Endothelial cell (in vitro differentiated cells): ENCODE measurements around the gene ZBTB18. TPM values are rescaled to one million over a fixed set of nuclear protein-coding genes. Genes with fewer than 3 reads are reported as not detected.
A peak's percentile ranks its signal among the peaks of the same experiment; 100 is the strongest.

Source experiments
- DNase-seq: peaks from one replicate; pipeline ENCODE4 v3.0.0; 2021; ENCODE audit warnings: low spot score
- H3K27ac Mint-ChIP-seq: one replicate; pipeline ENCODE4 v1.8.0; 2021; ENCODE audit warnings: mixed read lengths, inconsistent platforms; ENCODE audit not compliant: unreplicated experiment
- H3K27me3 Mint-ChIP-seq: one replicate; pipeline ENCODE4 v1.8.0; 2021; ENCODE audit warnings: mild to moderate bottlenecking, moderate library complexity, mixed read lengths, inconsistent platforms; ENCODE audit not compliant: unreplicated experiment
- H3K36me3 Mint-ChIP-seq: one replicate; pipeline ENCODE4 v1.8.0; 2021; ENCODE audit warnings: mild to moderate bottlenecking, low read depth, mixed read lengths, inconsistent platforms; ENCODE audit not compliant: unreplicated experiment
- H3K4me1 Mint-ChIP-seq: one replicate; pipeline ENCODE4 v1.8.0; 2021; ENCODE audit warnings: mild to moderate bottlenecking, mixed read lengths, inconsistent platforms; ENCODE audit not compliant: unreplicated experiment
- H3K4me3 Mint-ChIP-seq: one replicate; pipeline ENCODE4 v1.8.0; 2021; ENCODE audit warnings: mild to moderate bottlenecking, mixed read lengths, inconsistent platforms; ENCODE audit not compliant: unreplicated experiment
- H3K9me3 Mint-ChIP-seq: one replicate; pipeline ENCODE4 v1.8.0; 2021; ENCODE audit warnings: mixed read lengths, inconsistent platforms; ENCODE audit not compliant: unreplicated experiment
- CTCF ChIP-seq: fragments of 200-600 bp; sonication (generic); IDR thresholded peaks from one replicate; pipeline ENCODE4 v1.5.0; 2021; ENCODE audit warnings: antibody characterized with exemption; ENCODE audit not compliant: unreplicated experiment
- total RNA-seq: library from RNA; stranded (reverse); fragmentation: NEBNext Ultra II Directional; extraction: Animal tissue kit (Norgen Biotek cat#: 25700); gene quantifications from one replicate; pipeline ENCODE4 v1.2.1, GENCODE V29; 2021; ENCODE audit not compliant: unreplicated experiment

ZBTB18 gene
- total RNA-seq, 1 donor from 2014 or later, result 21.7 TPM

DNA sequence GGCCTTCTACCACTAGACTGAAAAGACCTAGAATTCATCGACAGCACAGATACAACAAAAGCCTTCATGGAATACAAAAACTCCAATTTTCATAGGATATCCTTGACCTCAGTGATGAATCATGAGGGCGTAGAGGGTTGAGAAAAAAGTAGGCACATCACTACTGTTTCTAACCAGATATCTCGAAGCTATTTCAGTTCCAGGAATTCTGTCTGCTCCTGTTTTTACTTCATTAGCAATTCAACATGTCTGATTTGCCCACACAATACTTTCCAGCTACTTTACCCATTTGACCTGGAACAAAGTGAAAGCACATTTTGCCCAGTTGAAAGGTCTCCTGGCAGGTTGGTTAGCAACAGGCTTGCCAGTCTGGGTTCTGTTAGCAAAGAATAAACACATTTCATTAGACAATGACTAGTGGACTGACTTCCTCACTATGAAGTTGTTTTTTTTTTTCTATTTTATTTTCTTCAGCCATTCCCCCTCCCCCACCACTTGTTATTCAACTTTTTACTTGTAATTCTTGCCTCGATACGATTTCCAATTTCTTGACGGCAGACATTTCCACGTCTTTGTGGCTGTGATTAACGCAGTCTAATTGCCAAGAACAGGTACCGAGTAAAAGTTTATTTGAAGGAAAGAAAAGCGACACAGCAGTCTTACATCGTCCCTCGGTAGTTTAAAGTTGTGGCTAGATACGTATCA, 4.0 kb upstream of the ZBTB18 start:
- H3K4me1 Mint-ChIP-seq, result peaks cover 34% of the 10 kb centered on the region
- peak overlapping the region; percentile 84 for H3K27ac Mint-ChIP-seq
- H3K4me3 Mint-ChIP-seq, result peak overlapping the region; percentile 90
- TF ChIP-seq CTCF, result no peak
- no peaks in the 10 kb centered on the region for H3K9me3 Mint-ChIP-seq
- DNase-seq, result no peak
- peaks cover 12% of the 10 kb centered on the region for H3K27me3 Mint-ChIP-seq
- H3K36me3 Mint-ChIP-seq, result peaks cover 10% of the 10 kb centered on the region

DNA sequence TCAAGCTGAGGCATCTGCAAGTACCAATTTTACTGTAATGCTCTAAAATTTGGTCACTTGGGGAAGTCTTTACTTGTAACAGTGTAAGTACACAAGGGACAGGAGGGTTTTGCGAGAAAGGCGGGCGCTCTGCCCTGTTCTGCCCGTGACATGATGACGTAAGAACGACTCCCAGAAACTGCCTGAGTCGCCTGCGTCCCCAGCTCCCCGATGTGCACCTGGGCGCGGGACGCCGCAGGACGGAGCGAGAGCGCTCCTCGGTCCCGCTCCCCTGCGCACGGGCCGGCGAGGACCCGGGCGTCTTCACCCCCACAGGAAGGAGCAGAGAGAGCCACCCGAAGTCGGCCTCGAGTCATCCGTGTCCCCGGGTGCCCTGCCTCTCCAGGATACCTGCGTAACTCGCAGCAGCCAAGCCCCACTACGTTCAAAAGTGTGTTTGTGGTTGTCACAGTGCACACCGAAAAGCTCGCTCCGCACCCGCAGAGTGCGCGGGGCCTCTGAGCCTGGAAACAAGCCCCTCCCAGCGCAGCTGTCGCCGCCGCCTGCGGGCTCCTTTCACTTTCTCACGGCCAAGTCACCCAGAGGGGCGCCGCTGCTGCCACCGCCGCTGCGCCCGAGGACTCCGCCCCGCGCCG, 3.3 kb upstream of the ZBTB18 start:
- no peak for DNase-seq
- TF ChIP-seq CTCF, result no peak
- peak overlapping the region; percentile 84 for H3K27ac Mint-ChIP-seq
- H3K4me3 Mint-ChIP-seq, result peak overlapping the region; percentile 90
- H3K9me3 Mint-ChIP-seq, result no peaks in the 10 kb centered on the region
- H3K27me3 Mint-ChIP-seq, result peaks cover 12% of the 10 kb centered on the region
- peaks cover 34% of the 10 kb centered on the region for H3K4me1 Mint-ChIP-seq
- peaks cover 10% of the 10 kb centered on the region for H3K36me3 Mint-ChIP-seq

DNA sequence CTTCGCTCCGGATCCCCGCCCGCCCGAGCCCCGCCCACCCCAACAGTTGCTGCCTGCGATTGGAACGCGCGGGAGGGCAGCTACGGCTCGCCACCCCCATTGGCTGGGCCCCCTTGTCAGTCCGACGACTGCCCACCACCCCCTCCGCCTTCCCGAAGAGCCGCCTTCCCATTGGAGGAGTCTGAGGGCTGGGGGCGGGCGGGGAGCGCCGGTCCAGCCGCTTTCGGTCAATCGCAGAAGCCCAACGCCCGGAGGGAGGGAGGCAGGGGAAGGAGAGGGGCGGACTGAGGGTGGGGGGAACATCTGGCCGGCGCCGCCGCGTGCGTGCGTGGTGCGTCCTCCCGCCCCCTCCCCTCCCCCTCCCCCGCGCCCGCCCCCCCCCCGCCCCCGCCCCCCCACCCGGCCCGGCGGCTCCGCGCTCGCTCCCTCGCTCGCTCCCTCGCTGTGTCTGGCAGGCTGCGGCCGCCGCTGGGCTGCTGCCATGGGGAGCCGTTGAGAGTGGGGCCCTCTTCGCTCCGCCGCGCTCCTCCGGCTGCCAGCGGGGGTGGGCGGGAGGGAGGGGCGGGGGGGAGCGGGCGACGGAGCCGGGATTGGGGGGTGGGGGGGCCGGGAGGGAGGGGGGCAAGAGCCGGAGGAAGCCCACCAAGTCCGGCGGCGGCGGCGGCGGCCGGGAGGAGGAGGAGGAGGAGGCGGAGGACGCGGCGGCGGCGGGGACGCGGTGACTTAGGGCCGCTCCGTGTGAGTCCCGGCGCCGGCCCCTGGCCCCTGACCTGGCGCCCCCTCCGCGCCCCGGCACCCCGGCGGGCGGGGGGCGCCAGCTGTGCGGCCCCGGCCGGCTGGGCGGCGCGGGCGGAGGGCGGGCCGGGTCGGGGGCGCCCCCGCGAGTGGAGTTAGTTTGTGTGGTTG, 2.6 kb upstream of the ZBTB18 start:
- H3K4me1 Mint-ChIP-seq, result peaks cover 34% of the 10 kb centered on the region
- H3K4me3 Mint-ChIP-seq, result peak overlapping the region; percentile 90
- peak; percentile 98 for DNase-seq
- peaks cover 10% of the 10 kb centered on the region for H3K36me3 Mint-ChIP-seq
- no peaks in the 10 kb centered on the region for H3K9me3 Mint-ChIP-seq
- no peak for TF ChIP-seq CTCF
- H3K27ac Mint-ChIP-seq, result no peak overlapping the region
- peaks cover 12% of the 10 kb centered on the region for H3K27me3 Mint-ChIP-seq

DNA sequence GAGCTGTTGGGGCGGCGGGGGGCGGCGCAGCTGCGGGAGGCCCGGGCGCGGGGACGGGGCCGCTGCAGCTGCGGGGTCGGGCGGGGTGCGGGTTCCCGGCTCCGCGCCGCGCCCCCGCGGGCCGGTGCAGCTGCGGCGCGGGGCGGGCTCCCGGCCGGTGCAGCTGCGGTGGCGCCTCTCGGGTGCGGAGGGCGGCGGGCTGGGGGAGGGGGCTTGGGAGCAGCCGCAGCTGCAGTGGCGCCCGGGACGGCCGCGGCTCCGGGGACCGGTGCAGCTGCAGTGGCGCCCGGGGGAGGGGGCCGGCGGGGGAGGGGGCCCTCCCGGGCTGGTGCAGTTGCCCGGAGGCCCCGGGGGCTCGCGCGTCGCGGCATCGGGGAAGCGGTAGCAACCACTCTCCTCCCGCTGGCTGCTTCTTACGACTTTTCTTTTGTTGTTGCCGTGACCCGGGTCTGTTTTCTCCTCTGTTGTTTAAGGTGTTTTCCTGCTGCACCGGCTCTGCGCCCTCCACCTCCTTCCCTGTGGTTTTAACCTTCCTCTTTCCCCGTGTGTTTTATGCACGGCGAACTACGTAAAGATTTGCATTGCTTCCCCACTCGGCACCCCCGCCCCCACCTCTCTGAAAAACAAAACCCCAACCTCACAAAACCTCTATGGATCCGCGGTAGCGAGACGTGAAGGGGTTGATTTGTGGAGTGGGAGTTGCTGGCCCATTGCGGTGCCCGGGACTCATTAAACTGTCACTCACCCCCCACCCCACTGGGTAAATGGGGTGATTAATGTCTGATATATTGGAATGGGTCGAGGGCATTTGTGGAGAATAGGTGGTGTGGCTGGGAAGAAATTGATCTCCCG, 1.7 kb upstream of the ZBTB18 start:
- Mint-ChIP-seq H3K36me3 (peaks cover 10% of the 10 kb centered on the region), H3K27ac (peak overlapping the region; percentile 92), H3K4me3 (peak overlapping the region; percentile 99), H3K9me3 (no peaks in the 10 kb centered on the region), H3K4me1 (peaks cover 34% of the 10 kb centered on the region), H3K27me3 (peaks cover 12% of the 10 kb centered on the region)
- DNase-seq, result peak; percentile 50
- no peak for TF ChIP-seq CTCF
